GM23248 (cell line): ENCODE measurements around the gene IQGAP2.

Experiments
- EZH2 ChIP-seq: fragments of 200-600 bp; sonication (generic); IDR thresholded peaks from 2 replicates; pipeline ENCODE4 v1.6.1; 2018; ENCODE audit warnings: antibody characterized with exemption, mild to moderate bottlenecking; ENCODE audit not compliant: insufficient read depth, poor library complexity, severe bottlenecking
- EZH2phosphoT487 ChIP-seq: fragments of 200-600 bp; sonication (generic); IDR thresholded peaks from 2 replicates; pipeline ENCODE4 v1.6.1; 2018; ENCODE audit warnings: antibody characterized with exemption, moderate library complexity, mild to moderate bottlenecking, low read depth; ENCODE audit not compliant: insufficient read depth

DNA sequence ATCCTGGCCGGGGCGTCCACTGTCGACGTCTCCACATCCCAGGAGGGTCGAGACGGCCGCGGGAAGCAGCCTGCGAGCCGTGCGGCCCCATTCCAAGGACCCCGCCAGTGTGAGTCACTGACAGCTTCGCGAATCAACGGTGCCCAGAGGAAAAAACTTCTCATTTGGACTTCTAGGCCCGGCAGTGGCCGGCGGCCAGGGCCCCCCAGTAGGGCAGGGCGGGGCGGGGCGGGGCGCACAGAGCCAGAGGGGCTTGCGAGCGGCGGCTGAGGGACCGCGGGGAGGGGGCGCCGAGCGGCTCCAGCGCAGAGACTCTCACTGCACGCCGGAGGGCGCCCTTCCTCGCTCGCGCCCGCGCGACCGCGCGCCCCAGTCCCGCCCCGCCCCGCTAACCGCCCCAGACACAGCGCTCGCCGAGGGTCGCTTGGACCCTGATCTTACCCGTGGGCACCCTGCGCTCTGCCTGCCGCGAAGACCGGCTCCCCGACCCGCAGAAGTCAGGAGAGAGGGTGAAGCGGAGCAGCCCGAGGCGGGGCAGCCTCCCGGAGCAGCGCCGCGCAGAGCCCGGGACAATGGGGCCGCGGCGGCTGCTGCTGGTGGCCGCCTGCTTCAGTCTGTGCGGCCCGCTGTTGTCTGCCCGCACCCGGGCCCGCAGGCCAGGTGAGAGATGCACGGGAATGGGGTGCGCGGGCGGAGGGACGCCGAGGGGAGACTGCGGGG lies 312.8 kb downstream of the IQGAP2 start, which contains the start of gene F2R:
- TF ChIP-seq EZH2phosphoT487 (no peak), EZH2 (no peak)
